HG03039 (cell line): ENCODE measurements around the gene STAT4.

Experiments used
- ATAC-seq: cut with Tn5 transposase; IDR thresholded peaks from one replicate; pipeline ENCODE4 v1.9.1; 2021; ENCODE audit warnings: mild to moderate bottlenecking, moderate library complexity; ENCODE audit not compliant: unreplicated experiment

The STAT4 gene

DNA sequence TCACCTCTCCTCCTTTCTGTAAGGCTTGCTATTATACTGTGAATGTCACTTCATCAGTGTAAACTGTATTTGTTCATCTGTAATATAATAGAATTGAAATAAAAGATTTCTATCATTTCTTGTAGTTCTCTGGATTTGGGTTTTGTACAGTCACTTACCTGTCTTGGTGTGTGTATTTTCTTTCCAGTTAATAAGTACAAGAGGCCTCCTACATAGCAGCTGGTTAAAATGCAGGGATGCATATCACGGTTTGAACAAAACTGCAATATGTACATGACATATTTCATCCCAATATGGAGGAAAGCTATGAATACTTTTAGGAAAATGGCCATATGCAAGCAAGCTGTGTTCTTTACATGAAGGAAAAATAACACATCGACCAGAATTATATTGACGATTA lies 131.4 kb downstream of the STAT4 start:
- no peak for ATAC-seq

DNA sequence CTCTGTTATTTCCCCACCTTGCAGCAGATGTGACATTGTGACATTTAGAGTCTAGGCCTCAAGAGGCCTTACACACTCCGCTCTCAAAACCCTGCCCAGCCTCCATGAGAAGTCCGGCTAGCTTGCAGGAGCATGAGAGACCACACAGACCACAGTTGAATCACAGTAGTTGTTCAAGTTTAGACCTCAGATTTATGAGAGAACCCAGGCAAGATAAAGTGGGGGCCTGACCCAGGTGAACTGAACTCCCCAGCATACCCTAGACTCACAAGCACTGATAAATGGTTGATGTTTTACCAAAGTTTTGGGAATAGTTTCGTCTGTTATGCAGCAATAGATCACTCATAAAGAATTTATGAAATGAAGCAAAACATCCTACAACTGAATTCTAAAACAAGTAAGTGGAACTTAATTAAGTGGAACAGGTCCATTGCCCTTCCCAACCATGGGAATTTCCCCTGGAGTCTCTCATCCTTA lies 132.1 kb downstream of the STAT4 start:
- ATAC-seq, result no peak

DNA sequence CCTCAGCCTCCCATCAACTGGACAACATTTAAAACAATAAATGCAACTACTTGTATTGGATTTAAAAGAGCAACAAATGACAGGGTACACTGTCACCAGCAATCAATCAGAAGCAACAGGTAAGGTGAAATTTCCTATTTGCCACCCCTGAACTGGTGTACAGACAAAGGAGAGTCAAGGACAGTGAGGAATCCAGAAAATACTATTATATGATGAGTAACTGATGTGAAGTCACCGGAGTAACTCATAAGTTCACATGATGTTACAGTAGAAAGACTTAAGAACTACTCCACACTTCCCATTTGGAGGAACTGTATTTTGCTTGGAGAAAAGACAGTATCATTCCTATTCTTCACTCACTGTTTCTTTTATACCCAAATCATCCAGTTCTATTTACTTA lies 132.7 kb downstream of the STAT4 start:
- no peak for ATAC-seq

DNA sequence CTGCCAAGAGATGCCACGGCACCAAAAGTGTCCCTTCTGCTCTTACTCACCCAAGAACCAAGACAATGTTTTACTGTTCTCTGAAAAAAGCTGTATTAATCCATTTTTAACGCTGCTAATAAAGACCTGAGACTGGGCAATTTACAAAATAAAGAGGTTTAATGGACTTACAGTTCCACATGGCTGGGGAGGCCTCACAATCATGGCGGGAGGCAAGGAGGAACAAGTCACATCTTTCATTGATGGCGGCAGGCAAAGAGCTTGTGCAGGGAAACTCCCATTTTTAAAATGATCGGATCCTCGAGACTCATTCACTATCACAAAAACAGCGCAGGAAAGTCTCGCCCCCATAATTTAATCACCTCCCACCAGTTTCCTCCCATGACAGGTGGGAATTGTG lies 135.0 kb downstream of the STAT4 start:
- no peak for ATAC-seq

DNA sequence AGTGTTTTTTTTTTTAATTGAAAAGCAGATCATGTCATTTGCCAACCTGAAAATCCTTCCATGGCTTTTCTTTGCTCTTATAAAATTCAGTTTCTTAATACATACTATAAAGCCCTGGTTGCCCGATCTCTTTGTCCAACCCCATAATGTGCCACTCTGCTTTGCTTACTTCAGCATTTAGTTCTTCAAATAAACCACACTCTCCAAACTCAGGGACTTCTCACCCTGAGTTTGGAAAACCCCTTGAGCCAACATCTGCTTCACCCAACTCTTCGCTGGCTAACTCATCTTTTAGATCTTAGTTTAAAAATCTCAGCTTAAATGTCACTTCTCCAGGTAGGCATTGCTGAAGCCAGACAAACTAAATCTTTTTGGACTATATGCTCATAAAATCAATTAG lies 135.6 kb downstream of the STAT4 start:
- ATAC-seq, result no peak

DNA sequence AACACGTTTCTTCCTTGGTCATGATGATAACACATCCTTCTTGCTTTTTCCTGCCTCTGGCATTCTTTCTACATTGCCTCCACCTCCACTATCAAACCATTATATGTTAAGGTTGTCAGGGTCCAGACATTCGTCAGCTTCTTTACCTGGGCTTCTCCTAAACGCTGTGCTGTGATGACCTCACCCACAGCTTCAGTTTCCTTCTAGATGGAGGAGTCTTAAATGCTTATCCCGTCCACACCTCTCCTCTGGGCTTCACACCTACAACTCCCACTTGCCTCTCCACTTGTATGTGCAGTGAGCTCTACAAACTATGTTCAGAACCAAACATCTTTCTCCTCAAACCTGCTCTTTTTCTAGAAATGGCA lies 136.2 kb downstream of the STAT4 start:
- ATAC-seq, result peak; percentile 1

DNA sequence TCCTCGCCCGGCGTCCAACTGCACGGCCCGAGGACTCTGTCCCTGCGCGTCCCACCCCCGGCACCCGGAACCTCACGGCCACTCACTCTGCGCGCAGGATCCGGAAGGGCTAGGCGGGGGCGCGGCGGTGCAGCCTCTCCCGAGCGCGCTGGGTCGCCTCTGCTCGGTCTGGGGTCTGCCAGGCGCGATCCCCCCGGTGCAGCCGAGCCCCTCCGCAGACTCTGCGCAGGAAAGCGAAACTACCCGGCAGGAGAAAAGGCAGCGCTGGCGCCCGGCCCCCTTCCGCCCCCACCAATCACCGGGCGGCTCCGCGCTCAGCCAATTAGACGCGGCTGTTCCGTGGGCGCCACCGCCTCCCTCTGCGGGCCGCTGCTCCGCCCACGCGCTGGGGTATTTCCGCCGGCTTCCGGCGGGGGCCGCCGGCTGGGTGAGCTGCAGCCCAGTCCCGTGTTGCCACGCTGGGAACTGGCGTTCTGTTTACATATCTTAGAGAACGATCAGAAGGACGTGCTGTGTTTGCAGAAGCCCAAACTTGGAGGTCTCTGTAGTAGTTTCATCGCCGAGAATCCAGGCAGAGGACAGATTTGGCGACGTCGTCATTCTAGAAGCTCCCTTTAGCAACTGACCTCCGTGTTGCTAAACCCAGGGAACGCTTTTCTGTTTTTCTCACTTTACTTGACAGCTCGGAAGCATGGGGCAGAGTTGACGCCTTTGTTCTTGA lies 136.7 kb downstream of the STAT4 start, which contains the start of gene STAT1:
Gene STAT1, minus strand, starts transcription at position 240 of the 721 bp plus-strand sequence. CDS start 4,168 bp downstream, outside the sequence.
- ATAC-seq, result peak; percentile 82

DNA sequence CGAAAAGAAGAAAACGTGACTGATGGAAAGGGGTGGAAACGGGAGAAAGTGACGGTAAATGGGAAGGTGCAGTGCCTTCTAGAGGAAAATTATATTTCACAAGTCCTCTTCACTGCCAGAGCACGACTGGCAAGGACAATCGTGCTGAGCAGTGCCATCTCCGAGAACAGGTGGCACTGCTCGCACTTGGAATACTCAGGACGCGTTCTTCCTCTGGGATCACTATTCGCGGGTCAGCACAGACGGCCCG lies 137.2 kb downstream of the STAT4 start:
- ATAC-seq, result no peak

DNA sequence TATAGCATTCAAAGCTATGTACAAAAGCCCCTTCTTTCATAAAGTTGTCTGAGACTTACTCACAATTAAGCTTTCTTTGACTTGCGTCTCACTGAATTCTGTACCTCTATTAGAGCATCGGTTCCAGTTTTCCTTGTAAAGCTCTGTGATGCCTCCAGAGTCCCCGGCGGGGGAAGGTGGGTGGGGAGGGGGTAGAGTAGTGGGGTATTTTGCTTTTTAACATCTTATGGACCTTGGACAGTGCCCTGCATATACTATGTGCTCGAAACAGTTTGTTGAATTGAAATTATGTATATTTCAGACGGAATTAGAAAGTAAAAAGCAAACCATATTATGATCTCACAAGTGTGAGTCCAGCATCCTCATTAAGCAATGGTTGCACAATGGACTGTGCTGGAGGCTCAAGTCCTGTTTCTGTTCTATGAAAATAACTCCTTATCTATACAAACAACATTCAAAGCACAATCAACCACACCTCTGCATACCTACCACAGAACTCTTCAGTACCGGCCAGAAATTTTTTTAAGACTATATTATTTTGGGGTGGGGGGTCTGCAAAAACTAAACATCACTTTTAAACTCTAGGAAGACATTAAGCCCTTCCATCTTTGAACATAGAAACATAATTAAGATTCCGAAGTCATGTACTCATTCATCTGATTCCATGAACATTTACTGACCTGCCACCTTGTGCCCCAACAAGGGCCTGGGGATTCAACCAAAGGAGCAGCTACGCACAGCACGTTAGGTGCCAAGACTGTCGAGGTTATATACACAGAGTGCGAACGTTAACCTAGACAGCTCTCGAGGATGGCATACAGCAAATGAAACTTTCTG lies 137.7 kb downstream of the STAT4 start:
- no peak for ATAC-seq

DNA sequence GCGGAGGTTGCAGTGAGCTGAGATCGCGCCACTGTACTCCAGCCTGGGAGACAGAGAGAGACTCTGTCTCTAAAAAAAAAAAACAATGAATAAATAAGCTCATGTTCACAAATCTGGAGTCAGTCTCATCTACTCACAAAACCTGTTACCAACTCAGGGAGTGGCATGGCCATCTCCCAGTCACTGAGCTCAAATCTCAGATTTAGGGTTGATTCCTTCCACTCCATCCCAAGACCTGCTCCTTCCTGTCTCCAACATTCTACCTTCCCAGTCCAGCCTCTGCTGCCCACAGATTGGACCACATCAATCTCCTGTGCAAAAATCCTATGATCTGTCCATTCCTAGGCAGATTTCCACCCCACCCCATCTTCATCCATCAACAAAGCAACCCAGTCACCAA lies 138.4 kb downstream of the STAT4 start:
- no peak for ATAC-seq

DNA sequence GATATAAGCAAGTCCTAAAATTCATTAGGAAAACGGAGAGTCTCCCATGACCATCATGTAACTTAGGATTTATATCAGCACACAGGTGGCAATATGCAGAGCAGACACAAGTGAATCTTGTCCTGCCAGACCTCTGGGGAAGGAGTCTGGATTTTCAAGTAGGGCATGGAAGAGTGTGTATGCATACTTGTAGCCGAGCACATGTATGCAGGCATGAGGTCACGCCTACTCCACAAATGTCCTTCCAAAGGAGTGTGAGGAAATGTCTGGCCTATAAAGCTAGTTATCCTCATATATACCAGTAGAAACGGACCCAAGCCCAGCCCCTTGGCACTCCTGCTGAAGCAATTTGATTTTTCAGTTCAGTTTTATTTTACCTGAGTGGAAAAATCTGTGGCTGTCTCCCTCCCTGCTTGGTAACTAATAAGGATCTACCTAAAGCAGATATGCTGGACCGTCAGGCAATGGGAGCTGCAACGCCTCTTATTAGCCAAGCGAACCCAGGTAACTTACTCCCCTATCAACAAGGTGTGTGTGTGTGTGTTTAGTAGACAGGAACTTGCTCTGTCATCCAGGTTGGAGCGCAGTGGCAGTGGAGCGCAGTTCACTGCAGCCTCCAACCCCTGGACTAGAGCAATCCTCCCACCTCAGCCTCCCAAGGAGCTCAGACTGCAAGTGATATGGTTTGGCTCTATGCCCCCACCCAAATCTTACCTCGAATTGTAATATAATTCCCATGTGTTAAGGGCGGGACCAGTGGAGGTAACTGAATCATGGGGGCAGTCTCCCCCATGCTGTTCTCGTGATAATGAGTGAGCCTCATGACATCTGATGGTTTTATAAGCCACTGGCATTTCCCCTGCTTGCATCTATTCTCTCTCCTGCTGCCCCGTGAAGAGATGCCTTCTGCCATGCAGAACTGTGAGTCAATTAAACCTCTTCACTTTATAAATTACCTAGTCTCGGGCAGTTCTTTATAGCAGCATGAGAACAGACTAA lies 139.6 kb downstream of the STAT4 start:
- no peak for ATAC-seq

DNA sequence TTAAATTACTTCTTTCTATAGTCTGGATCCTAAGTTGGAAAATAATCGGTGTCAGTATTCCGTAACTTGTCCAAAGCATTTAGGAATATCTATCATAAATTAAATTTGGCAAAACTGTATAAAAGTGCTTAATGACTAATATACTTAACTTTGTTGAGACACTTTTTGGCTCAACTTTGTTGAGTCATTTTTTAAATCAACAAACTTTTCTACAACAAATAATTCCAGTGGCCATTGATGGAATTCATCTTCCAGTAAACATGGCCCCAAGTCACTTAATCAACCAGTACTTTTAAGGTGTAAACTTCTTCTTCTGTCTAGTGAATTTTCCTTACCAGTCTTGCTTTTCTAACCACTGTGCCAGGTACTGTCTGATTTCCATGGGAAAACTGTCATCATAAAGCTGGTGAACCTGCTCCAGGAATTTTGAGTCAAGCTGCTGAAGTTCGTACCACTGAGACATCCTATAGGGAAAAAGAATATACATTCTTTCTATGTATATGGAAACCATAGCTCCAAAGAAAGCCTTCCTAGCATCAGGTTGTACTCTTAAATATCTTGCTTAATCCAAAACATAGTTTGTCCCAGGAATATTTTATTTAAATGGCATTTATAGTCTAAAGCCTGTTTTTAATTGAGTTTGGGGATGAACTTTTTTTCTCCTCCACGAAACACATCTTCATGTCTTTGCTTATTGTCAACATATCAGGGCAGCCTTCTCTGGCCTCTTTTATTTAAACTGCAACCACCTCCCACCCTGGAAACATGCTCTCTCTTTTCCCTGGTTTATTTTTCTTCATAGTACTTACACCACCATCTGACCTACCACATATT lies 141.0 kb downstream of the STAT4 start:
- no peak for ATAC-seq

DNA sequence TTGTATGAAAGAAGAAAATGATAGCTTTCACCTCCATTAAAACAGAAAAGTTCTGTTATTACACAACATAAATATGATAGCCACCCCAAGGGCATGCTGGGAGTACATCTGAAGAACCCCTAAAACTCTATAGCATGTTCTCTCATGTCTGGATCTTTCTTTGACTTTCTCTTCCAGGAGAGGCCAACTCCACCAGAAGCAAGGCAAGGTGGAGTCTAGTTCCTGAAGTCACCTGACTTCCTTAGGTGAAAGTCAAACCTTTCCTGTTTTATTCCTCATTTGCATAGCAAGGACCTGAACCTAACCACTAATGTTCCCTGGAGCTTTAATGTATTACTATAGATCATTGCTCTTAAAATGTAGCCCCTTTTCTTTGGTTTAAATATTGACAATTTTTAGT lies 142.5 kb downstream of the STAT4 start:
- ATAC-seq, result no peak

DNA sequence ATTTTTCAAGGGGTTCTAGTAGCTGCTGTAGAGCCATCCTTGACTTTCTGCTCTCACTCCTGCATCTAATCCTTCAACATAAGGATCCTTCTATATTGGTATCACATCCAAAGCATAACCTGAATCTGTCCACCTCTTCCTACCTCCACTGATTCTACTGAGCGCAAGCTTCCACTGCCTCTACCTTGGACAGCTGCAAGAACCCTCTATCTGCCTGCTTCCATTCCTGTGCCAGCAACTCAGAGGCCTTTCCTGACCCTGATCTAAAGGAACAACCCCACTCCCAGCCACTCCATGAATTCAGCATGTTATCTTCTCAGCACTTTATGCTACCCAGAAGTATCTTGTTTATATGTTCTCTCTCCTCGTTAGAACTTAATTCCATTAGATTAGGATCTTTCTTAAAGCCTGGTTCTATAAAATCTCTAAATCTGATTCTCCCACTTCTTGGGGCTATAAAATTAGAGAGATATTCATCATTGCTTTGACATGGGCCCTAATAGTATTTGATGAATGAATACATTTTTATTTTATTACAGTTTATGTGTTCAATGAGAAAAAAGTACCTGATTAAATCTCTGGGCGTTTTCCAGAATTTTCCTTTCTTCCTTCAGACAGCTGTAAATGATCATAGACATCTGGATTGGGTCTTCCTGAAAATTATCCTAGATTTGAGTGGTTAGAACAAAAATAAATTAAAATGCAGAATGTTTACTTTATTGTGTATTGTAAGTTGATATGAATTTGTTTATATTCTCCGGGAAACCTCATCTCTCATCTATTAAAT lies 143.6 kb downstream of the STAT4 start:
- no peak for ATAC-seq

DNA sequence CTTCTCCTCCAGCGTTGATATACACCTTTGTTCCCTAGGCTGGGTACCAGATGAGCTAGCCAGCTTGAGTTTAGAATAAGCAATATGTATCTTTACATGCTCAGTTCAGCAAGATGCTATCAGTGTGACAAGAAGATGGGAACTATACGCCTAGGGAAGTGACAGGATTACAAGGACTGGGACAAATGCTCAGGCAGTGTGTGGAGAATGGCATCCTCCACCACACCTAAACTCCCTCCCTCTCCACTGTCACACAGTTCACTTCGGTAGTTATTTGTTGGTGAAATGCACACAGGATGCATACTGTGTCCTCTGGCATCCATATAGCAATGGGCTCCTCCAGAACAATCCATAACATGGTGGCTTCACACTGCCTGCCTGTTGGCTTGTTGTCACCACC lies 144.5 kb downstream of the STAT4 start:
- ATAC-seq, result no peak

DNA sequence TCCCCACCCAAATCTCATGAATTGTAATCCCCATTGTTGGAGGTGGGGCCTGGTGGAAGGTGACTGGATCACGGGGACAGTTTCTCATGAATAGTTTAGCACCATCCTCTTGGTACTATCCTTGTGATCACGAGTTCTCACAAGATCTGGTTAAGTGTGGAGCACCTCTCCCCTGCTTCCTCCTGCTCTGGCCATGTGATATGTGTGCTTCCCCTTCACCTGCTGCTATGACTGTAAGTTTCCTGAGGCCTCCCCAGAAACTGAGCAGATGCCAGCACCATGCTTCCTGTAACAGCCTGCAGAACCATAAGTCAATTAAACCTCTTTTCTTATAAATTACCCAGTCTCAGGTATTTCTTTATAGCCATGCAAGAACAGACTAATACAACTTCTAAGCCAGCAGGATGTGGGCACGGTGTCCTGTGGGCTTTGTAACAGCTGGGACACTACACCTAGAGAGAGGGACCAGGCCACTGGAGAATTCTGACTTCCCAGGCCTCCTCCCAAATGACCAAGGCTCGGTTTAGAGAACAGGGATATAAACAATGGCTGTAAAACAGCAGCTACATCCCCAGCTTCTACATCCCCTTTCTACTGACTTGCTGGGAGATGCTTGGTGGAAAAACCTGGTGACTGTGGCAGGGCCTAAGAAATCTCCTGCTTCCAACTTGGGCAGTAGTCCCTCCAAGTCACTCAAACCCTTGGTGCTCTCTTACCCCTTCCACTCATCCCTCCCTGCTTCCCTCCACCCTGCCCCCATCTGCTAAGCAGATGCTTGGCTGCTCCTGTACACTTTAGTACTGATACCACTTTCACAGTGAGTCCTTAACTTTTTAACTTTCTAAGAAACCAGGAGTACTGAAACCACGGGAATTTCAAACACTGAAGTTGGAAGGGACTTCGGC lies 147.1 kb downstream of the STAT4 start:
- no peak for ATAC-seq

DNA sequence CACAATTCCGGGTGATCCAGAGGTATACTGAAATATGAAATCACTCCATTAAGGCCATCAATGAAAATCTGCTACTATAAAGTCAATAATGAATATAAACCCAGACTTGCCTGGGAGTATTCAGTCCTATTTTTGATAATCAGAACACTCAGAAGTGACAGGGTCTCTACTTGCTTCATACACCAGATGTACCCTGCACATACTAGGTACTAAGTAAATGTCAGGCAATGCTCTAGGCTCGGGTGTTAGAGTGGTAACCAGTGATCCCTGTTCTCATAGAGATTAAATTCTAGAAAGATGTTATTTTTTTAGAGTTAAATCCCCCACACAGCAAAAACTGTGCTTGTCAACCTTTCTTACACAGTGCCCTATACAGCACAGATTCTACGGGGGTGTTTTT lies 149.2 kb downstream of the STAT4 start:
- no peak for ATAC-seq

DNA sequence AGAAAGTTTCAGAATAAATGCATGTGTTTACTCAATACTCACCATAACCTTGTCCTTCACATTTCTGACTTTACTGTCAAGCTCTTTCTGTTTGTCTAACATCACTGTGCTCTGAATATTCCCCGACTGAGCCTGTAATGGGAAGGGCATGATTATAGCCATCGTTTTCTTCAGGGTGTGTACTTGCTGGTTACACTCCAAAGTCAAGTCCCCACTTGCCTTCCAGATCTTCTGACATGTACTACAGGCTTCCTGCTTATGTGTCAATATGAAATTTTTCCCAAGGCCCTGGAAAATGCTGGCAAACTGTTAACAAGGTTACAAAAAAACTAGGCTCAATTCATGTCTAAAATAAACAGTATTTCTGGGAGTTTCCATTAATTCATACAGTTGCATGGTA lies 149.8 kb downstream of the STAT4 start:
- ATAC-seq, result no peak
